ENCODE data around the gene LSM7.

Gene LSM7

GRCh38 chr19:2333027-2333806 lies 4.8 kb upstream of the LSM7 start:
- Histone ChIP-seq H3K27me3 (replicated peaks) (no peaks in the 10 kb centered on the region), H3K27ac (no peak overlapping the region), H3K4me3 (ENCODE audit: low read depth, low read length) (no peak overlapping the region), H3K36me3 (replicated peaks) (no peaks in the 10 kb centered on the region)
- DNase-seq: no peak
- TF ChIP-seq, protein P1, sequence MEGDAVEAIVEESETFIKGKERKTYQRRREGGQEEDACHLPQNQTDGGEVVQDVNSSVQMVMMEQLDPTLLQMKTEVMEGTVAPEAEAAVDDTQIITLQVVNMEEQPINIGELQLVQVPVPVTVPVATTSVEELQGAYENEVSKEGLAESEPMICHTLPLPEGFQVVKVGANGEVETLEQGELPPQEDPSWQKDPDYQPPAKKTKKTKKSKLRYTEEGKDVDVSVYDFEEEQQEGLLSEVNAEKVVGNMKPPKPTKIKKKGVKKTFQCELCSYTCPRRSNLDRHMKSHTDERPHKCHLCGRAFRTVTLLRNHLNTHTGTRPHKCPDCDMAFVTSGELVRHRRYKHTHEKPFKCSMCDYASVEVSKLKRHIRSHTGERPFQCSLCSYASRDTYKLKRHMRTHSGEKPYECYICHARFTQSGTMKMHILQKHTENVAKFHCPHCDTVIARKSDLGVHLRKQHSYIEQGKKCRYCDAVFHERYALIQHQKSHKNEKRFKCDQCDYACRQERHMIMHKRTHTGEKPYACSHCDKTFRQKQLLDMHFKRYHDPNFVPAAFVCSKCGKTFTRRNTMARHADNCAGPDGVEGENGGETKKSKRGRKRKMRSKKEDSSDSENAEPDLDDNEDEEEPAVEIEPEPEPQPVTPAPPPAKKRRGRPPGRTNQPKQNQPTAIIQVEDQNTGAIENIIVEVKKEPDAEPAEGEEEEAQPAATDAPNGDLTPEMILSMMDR (IDR thresholded peaks at IDR 0.05; ENCODE audit: low read depth, low read length, missing control alignments): no peak
- in situ Hi-C loops (cut with HindIII; ENCODE audit: low pct_ligation_motif_present, low sequenced_read_pairs): no loop called here

- no peak for DNase-seq
- in situ Hi-C loops (cut with HindIII; ENCODE audit: low pct_ligation_motif_present, low sequenced_read_pairs): no loop called here
- no peak overlapping the region for H3K4me3 ChIP-seq (ENCODE audit: low read depth, low read length)
Observed at GRCh38 chr19:2332341-2333026, 4.1 kb upstream of the LSM7 start.

GRCh38 chr19:2331601-2332246 lies 3.3 kb upstream of the LSM7 start:
- TF ChIP-seq, protein P1 (IDR thresholded peaks at IDR 0.05; ENCODE audit: low read depth, low read length, missing control alignments): no peak
- no peaks in the 10 kb centered on the region for H3K27me3 ChIP-seq (replicated peaks)
- H3K27ac ChIP-seq: no peak overlapping the region
- no peak for DNase-seq
- no peak overlapping the region for H3K4me3 ChIP-seq (ENCODE audit: low read depth, low read length)
- in situ Hi-C loops (cut with HindIII; ENCODE audit: low pct_ligation_motif_present, low sequenced_read_pairs): no loop called here
- H3K36me3 ChIP-seq (replicated peaks): no peaks in the 10 kb centered on the region

More at GRCh38 chr19:2332341-2333026, 4.1 kb upstream of the LSM7 start:
- TF ChIP-seq, protein P1 (IDR thresholded peaks at IDR 0.05; ENCODE audit: low read depth, low read length, missing control alignments): no peak
- Histone ChIP-seq H3K27ac (no peak overlapping the region), H3K27me3 (replicated peaks) (no peaks in the 10 kb centered on the region), H3K36me3 (replicated peaks) (no peaks in the 10 kb centered on the region)

- no peak for DNase-seq
- TF ChIP-seq, protein P1 (IDR thresholded peaks at IDR 0.05; ENCODE audit: low read depth, low read length, missing control alignments): no peak
- H3K4me3 ChIP-seq (ENCODE audit: low read depth, low read length): no peak overlapping the region
- H3K27me3 ChIP-seq (replicated peaks): no peaks in the 10 kb centered on the region
- H3K36me3 ChIP-seq (replicated peaks): no peaks in the 10 kb centered on the region
- in situ Hi-C loops (cut with HindIII; ENCODE audit: low pct_ligation_motif_present, low sequenced_read_pairs): no loop called here
- no peak overlapping the region for H3K27ac ChIP-seq
Observed at GRCh38 chr19:2330632-2331284, 2.4 kb upstream of the LSM7 start.

GRCh38 chr19:2330255-2330631 lies 1.9 kb upstream of the LSM7 start:
- no peak for DNase-seq
- H3K27ac ChIP-seq: no peak overlapping the region

More at GRCh38 chr19:2330255-2330631, 1.9 kb upstream of the LSM7 start:
- no peaks in the 10 kb centered on the region for H3K36me3 ChIP-seq (replicated peaks)
- in situ Hi-C loops (cut with HindIII; ENCODE audit: low pct_ligation_motif_present, low sequenced_read_pairs): no loop called here
- H3K27me3 ChIP-seq (replicated peaks): no peaks in the 10 kb centered on the region
- no peak overlapping the region for H3K4me3 ChIP-seq (ENCODE audit: low read depth, low read length)
- TF ChIP-seq, protein P1 (IDR thresholded peaks at IDR 0.05; ENCODE audit: low read depth, low read length, missing control alignments): no peak
